Measurements from ENCODE around the gene TMEM179B. TPM values are rescaled to one million over a fixed set of nuclear protein-coding genes. Genes with fewer than 3 reads are reported as not detected.
A peak's percentile ranks its signal among the peaks of the same experiment; 100 is the strongest.

TMEM179B gene
- total RNA-seq, 1 donor from 2014 or later, result 20.5 TPM

DNA sequence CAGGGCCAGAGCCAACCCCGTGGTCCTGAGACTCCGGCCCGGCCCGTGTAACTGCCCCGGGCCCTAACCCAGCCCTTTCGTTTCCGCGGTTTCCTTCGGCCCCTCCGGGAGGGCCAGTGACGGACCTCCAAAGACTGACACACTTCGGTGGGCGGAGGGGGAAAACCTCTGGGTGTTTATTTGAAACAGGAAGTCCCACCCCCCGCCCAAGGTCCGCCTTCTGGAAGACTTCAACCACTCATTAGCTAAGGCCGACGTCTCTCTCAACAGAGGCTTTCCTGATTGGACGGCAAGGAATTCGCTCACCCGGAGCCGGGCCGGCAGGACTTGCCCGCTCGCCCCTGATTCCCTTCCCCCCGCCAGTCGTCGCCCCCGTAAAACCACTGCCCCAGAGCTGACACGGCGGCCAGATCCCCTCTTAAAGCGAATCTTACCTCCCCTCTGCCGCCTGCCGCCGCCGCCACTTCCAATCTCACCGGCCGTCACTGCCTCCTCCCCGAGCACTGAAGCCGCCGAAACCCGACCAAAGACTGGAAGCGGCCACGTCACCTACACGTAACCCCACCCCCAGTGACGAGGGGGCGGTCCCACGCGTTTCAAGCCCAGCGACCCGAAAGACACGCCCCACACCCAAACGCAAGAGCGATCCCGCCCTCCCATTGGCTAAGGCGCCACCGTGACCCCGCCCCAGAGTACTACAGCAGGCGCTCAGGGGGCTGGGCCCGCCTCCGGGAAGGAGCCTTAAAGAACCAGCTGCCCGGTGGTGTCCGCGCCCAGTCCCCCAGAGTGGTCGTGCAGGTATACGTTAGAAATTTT lies 44.5 kb downstream of the TMEM179B start, which contains the start of gene STX5:
Gene STX5 (minus strand): TSS at position 532 of the 816 bp plus-strand sequence. CDS start 808 bp downstream, outside the sequence.
- Histone ChIP-seq H3K4me1 (peaks cover 57% of the 10 kb centered on the region), H3K27ac (replicated peaks) (peak within 1 kb of the TSS; percentile 96), H3K36me3 (peaks cover 66% of the 10 kb centered on the region), H3K4me3 (peak within 1 kb of the TSS; percentile 78), H3K9me3 (replicated peaks) (no peaks in the 10 kb centered on the region), H3K27me3 (ENCODE audit: low read depth) (no peaks in the 10 kb centered on the region)
- intact Hi-C loops (cut with micrococcal nuclease), result loop anchor here (10.0 kb wide), 1 partner anchor 107 kb away; the partner anchor contains the start of genes HNRNPUL2 and TTC9C
- TF ChIP-seq, protein P1, sequence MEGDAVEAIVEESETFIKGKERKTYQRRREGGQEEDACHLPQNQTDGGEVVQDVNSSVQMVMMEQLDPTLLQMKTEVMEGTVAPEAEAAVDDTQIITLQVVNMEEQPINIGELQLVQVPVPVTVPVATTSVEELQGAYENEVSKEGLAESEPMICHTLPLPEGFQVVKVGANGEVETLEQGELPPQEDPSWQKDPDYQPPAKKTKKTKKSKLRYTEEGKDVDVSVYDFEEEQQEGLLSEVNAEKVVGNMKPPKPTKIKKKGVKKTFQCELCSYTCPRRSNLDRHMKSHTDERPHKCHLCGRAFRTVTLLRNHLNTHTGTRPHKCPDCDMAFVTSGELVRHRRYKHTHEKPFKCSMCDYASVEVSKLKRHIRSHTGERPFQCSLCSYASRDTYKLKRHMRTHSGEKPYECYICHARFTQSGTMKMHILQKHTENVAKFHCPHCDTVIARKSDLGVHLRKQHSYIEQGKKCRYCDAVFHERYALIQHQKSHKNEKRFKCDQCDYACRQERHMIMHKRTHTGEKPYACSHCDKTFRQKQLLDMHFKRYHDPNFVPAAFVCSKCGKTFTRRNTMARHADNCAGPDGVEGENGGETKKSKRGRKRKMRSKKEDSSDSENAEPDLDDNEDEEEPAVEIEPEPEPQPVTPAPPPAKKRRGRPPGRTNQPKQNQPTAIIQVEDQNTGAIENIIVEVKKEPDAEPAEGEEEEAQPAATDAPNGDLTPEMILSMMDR (IDR thresholded peaks at IDR 0.05; ENCODE audit: borderline replicate concordance), result no peak
- DNase-seq, result peak; percentile 100

DNA sequence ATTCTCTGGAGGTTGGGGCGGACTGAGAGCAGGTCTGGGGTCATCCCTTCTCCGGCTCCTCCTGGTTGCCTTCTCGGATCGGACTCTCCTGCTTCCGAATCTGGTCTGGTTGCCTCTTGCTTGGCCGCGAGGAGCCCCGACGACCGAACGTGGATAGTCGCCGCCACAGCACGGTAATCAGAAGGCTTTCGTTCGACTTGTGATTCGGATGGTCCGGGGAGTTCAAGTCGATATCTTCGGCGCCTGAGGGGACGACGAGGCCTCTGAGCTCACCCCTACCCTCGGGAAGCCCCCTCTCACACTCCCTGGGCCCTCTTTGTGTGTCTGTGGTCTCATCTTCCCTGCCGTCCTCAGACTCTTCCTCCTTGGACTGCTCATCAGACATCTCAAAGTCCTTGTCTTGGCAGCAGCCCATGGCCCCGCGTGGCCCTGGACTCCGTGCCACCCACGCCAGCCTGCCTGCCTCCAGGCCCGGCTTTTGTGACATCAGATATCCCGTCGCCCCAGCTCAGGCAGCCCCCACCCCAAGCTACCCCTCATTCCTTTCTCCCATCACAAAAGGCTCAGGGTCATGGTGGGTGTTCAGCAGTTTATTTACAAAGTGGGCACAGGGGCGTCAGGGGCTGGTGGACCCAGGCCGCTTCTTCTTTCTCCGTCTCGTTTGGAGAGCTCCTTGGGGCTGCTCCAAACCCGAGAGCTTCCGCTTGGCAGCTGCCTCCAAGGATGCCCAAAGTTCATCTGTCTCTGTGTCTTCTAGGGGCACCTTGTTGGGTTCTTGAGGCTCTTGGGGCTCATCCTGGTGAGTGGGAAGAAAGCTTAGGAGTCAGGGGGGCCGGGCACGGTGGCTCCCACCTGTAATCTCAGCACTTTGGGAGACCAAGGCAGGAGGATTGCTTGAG lies 45.4 kb downstream of the TMEM179B start, which contains the start of gene TEX54:
Gene TEX54 (minus strand): TSS at position 506 of the 899 bp plus-strand sequence.
- Histone ChIP-seq H3K27me3 (ENCODE audit: low read depth) (no peaks in the 10 kb centered on the region), H3K9me3 (replicated peaks) (no peaks in the 10 kb centered on the region), H3K36me3 (peaks cover 62% of the 10 kb centered on the region), H3K27ac (replicated peaks) (peak within 1 kb of the TSS; percentile 96), H3K4me1 (peaks cover 55% of the 10 kb centered on the region), H3K4me3 (peak within 1 kb of the TSS; percentile 78)
- TF ChIP-seq, protein P1 (IDR thresholded peaks at IDR 0.05; ENCODE audit: borderline replicate concordance), result no peak
- intact Hi-C loops (cut with micrococcal nuclease), result loop anchor here (10.0 kb wide), 1 partner anchor 108 kb away; the partner anchor contains the start of genes HNRNPUL2 and TTC9C
- DNase-seq, result no peak

DNA sequence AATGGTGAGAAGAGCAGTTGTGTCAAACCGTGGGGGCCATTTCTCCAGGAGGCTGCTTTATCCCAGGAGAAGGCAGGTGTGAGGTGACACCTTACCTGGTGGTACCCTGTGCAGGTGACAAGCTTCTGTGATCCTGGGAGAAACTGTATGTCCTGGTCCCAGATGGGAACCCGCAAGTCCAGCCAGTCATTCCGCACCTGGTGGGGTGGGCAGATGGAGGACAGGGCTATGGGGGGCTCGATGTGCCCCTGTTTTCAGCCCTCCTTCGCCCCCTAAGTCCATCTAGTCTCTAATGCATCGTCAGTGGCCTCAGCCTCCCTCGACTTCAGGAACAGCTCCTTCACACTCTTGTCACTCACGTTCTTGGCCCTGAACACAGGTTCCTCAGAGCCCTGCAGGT lies 48.1 kb downstream of the TMEM179B start:
- Histone ChIP-seq H3K4me1 (peaks cover 54% of the 10 kb centered on the region), H3K27ac (replicated peaks) (no peak overlapping the region), H3K9me3 (replicated peaks) (no peaks in the 10 kb centered on the region), H3K27me3 (ENCODE audit: low read depth) (no peaks in the 10 kb centered on the region), H3K4me3 (no peak overlapping the region), H3K36me3 (peaks cover 39% of the 10 kb centered on the region)
- intact Hi-C loops (cut with micrococcal nuclease), result loop anchor here (10.0 kb wide), 1 partner anchor 111 kb away; the partner anchor contains the start of genes HNRNPUL2 and TTC9C
- no peak for DNase-seq
- TF ChIP-seq, protein P1 (IDR thresholded peaks at IDR 0.05; ENCODE audit: borderline replicate concordance), result no peak

DNA sequence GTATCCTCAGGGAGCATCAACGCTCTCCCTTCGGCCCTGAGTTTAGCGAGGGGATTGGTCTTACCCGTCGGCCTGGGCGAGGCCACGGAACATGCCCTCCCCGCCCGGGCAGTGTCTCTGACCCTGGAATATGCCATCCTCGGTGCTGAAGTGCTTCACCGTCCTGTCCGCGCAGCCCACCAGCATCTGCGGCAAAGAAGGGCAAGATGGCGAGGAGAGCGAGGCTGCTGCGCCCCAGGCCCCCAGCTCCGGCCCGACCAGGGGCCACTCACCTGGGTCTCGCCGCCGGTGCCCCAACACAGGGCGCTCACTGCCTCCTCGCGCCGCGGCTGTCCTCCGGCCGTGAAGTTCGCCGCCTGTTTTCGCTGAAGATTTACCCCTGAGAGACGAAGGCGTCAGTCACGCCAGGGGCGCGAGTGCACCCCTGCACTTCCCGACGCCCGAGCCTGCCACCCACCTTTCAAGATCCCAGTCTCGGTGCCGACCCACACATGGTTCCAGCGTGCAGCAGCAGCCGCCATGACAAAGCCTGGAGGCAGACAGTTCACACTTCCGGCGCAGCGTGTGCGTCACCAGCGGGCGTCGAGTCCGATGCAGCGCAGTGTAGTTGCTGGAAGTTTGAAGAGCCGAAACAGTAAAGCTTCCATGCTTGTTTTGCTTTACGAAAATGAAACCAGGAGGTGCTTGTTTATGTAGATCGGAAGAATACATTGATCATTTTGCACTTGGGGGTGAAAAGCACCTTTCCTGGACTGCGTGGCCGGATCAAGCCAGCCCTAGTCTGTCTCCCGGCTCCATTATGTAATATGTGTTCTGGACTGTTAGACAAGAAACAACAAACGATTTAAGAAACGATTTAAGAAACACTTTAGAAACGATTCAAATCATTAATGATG lies 52.1 kb downstream of the TMEM179B start, which contains the start of gene WDR74:
Gene WDR74 (minus strand): TSS at position 541 of the 896 bp plus-strand sequence. CDS start 20 bp downstream, at position 521.
- H3K9me3 ChIP-seq (replicated peaks), result no peaks in the 10 kb centered on the region
- H3K4me3 ChIP-seq, result peak within 1 kb of the TSS; percentile 95
- DNase-seq, result peak; percentile 93
- H3K27ac ChIP-seq (replicated peaks), result peak within 1 kb of the TSS; percentile 99
- H3K36me3 ChIP-seq, result peaks cover 28% of the 10 kb centered on the region
- H3K4me1 ChIP-seq, result peaks cover 43% of the 10 kb centered on the region
- no peaks in the 10 kb centered on the region for H3K27me3 ChIP-seq (ENCODE audit: low read depth)
- intact Hi-C loops (cut with micrococcal nuclease), result loop anchor here (10.0 kb wide), 1 partner anchor 114 kb away; the partner anchor contains the start of genes HNRNPUL2 and TTC9C
- TF ChIP-seq, protein P1 (IDR thresholded peaks at IDR 0.05; ENCODE audit: borderline replicate concordance), result no peak

Small RNAs within 50 kb of the gene (microRNA-seq; reads per million reads assigned to microRNA genes)
- gene MIR6514 (2.8 reads per million), gene MIR6748 (not detected)

Other genes starting within 250 kb of the TMEM179B start
- gene AHNAK, start 240.6 kb upstream of the TMEM179B start, total RNA-seq, result 290 TPM
- gene EEF1G, start 213.5 kb upstream of the TMEM179B start, total RNA-seq, result 958 TPM
- gene TUT1, start 195.9 kb upstream of the TMEM179B start, total RNA-seq, result 12.5 TPM
- 26.3 TPM for gene MTA2, start 185.5 kb upstream of the TMEM179B start, total RNA-seq
- gene EML3, start 174.6 kb upstream of the TMEM179B start, total RNA-seq, result 14.6 TPM
- gene ROM1, start 174.1 kb upstream of the TMEM179B start, total RNA-seq, result 2.0 TPM
- 13.2 TPM for gene B3GAT3, start 165.4 kb upstream of the TMEM179B start, total RNA-seq
- gene GANAB, start 140.8 kb upstream of the TMEM179B start, total RNA-seq, result 90.2 TPM
- 10.1 TPM for gene INTS5, start 134.1 kb upstream of the TMEM179B start, total RNA-seq
- gene C11orf98, start 122.2 kb upstream of the TMEM179B start, total RNA-seq, result 31.1 TPM
- gene CSKMT, start 122.1 kb upstream of the TMEM179B start, total RNA-seq, result 5.0 TPM
- gene UQCC3, start 115.7 kb upstream of the TMEM179B start, total RNA-seq, result 6.9 TPM
- gene LBHD1, start 115.1 kb upstream of the TMEM179B start, total RNA-seq, result 2.1 TPM
- gene UBXN1, start 108.3 kb upstream of the TMEM179B start, total RNA-seq, result 82.3 TPM
- gene LRRN4CL, start 97.9 kb upstream of the TMEM179B start, total RNA-seq, result 2.7 TPM
- 18.4 TPM for gene BSCL2, start 80.0 kb upstream of the TMEM179B start, total RNA-seq
- gene GNG3, start 79.7 kb upstream of the TMEM179B start, total RNA-seq, result not detected
- 37.6 TPM for gene HNRNPUL2, start 59.9 kb upstream of the TMEM179B start, total RNA-seq
- gene TTC9C, start 58.9 kb upstream of the TMEM179B start, total RNA-seq, result 12.9 TPM
- 9.5 TPM for gene ZBTB3, start 33.2 kb upstream of the TMEM179B start, total RNA-seq
- 43.4 TPM for gene POLR2G, start 25.8 kb upstream of the TMEM179B start, total RNA-seq
- 8.0 TPM for gene TAF6L, start 16.0 kb upstream of the TMEM179B start, total RNA-seq
- 24.1 TPM for gene TMEM223, start 4.6 kb downstream of the TMEM179B start, total RNA-seq
- 43.2 TPM for gene NXF1, start 18.0 kb downstream of the TMEM179B start, total RNA-seq
- 16.7 TPM for gene STX5, start 44.6 kb downstream of the TMEM179B start, total RNA-seq
- gene TEX54, start 45.4 kb downstream of the TMEM179B start, total RNA-seq, result not detected
- 24.3 TPM for gene WDR74, start 52.2 kb downstream of the TMEM179B start, total RNA-seq
- 35.0 TPM for gene SLC3A2, start 93.5 kb downstream of the TMEM179B start, total RNA-seq
- not detected for gene CHRM1, start 134.0 kb downstream of the TMEM179B start, total RNA-seq
- not detected for gene SLC22A6, start 197.6 kb downstream of the TMEM179B start, total RNA-seq
- not detected for gene SLC22A8, start 228.4 kb downstream of the TMEM179B start, total RNA-seq

All from left ventricle myocardium inferior (tissue), 1 donor.